Erythroblast (primary cell): ENCODE data around the gene ARHGAP4.

Experiments
- GATA1 ChIP-seq: IDR thresholded peaks from 2 replicates; pipeline ENCODE4 v1.6.1; 2011; ENCODE audit warnings: low read depth, mild to moderate bottlenecking, control low read depth, low read length, moderate library complexity
- POLR2A ChIP-seq: IDR thresholded peaks from 2 replicates; pipeline ENCODE4 v1.6.1; 2011; ENCODE audit warnings: mild to moderate bottlenecking, low read length

- TF ChIP-seq POLR2A = peak; percentile 57
- no peak for TF ChIP-seq GATA1
Observed at GRCh38 chrX:153925739-153926551, at the start of gene ARHGAP4.
